ENCODE results near the gene ABCB7.
"Not testable (repeated sequence)": the region's sequence is repeated elsewhere in the genome, so short reads cannot be mapped to it uniquely, and the experiment has no call there.

Gene ABCB7

DNA sequence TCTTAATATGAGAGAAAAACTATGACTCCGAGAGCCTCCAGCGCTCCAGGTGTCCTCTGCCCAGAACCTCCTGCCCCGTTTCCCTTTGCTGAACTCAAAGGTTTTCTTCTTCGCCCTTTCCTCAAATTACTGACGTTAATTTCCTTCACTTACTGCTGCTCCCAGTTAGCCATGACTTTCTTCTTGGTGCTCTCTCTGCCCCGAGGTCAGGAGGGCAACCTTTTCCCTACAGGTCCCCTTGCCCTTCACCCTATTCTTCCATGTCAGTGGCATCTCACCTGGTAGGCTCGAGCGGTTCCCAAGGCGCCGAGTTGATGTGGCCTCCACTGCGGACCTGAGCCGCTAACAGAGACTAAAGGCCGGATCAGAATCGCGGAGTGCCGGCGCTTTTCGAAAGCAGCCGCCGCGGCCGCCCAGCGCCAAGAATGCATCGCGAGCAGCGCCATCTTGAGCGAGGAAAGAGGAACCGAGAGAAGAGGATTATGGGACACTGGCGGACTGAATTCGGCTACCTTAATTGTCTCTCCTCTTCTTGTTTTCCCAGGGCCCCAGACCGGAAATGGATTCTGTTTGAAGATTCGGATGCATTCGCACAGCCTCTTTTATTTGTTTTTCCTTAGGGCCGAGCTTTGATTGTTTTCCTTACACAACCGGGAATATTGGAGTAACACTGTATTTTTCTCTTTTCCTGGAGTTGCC is at the start of gene ABCB7:
TSS of gene ABCB7 (minus strand) at position 457 of the 699 bp plus-strand sequence. CDS start at position 446, 11 bp downstream.
- no peak for DNase-seq

- not testable (repeated sequence) for DNase-seq
Observed at GRCh38 chrX:75188415-75189206, 32.5 kb upstream of the ABCB7 start.

- DNase-seq: no peak
Observed at GRCh38 chrX:75181721-75182120, 25.6 kb upstream of the ABCB7 start.

DNA sequence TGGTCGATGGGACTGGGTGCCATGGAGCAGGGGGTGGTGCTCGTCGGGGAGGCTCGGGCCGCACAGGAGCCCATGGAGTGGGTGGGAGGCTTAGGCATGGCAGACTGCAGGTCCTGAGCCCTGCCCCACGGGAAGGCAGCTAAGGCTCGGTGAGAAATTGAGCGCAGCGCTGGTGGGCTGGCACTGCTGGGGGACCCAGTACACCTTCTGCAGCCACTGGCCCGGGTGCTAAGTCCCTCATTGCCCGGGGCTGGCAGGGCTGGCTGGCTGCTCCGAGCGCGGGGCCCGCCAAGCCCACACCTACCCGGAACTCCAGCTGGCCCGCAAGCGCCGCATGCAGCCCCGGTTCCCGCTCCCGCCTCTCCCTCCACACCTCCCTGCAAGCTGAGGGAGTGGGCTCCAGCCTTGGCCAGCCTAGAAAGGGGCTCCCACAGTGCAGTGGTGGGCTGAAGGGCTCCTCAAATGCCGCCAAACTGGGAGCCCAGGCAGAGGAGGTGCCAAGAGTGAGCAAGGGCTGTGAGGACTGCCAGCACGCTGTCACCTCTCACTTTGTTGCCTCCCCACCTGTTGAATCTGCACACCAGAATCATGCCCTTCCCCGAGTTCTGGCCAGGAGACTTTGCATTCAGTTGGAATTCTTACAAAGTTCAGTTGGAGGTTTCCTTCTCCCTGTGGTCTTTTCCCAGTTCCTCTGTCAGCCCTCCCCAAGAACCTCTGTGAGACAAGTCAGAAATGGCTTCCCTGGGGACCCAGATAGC is 23.6 kb upstream of the ABCB7 start:
- not testable (repeated sequence) for DNase-seq

- DNase-seq: not testable (repeated sequence)
Observed at GRCh38 chrX:75172257-75172890, 16.3 kb upstream of the ABCB7 start.

- DNase-seq: no peak
Observed at GRCh38 chrX:75158054-75158453, 2.0 kb upstream of the ABCB7 start.

- DNase-seq: no peak
Observed at GRCh38 chrX:75156531-75156945, 455 bp upstream of the ABCB7 start.

DNA sequence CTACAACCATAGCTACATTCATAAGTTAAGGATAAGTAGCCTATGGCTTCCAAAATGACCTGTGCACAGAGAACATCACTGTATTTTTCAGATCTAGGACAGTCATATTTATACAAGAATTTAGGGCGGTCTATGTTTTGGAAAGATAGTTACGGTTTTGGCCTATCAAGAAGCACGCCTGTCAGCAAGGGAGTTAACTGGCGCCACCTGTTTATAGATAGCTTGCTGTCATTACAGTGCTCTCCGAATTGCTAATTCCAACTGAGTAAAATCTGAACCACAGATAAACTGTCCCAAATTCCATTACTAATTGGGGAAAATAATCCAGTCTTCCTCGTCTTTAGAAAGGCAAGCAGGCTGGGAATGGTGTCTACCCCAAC is 646 bp downstream of the ABCB7 start:
- DNase-seq: no peak

DNA sequence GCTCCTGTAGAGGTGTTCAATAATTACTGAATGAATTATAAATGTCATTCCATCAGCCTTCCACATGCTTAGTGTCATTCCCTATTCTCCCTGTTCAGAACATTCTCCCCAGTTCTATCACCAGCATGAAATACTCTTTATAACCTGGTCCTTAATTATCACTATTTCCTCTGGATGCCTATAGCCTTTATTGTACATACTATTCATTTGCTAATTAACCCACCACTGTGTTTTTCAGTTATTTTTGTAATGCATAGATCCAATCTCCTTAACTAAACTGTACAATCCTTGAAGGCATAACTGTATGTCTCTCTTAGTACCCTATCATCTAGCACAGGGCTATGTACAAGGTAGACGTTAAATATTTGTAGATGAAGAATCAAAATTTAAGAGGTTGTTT is 1.2 kb downstream of the ABCB7 start:
- DNase-seq: no peak

GRCh38 chrX:75151827-75152592 is 4.1 kb downstream of the ABCB7 start:
- no peak for DNase-seq

- DNase-seq: no peak
Observed at GRCh38 chrX:75149654-75150053, 6.4 kb downstream of the ABCB7 start.

DNA sequence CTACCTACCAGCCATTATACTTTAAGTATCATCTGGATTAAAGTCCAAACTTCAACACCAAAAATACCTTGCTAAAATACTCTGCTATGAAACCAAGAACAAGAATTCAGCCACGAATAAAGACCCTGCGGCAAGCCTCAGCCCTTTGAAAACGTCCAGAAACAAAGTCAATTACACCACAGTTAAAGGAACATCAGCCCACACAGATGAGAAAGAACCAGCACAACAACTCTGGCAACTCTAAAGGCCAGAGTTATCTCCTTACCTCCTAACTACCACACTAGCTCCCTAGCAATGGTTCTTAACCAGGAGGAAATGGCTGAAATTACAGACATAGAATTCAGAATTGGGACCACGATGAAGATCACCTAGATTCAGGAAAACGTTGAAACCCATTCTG is 23.4 kb downstream of the ABCB7 start:
- DNase-seq: no peak

GRCh38 chrX:75131973-75132627 is 24.0 kb downstream of the ABCB7 start:
- DNase-seq: no peak

DNA sequence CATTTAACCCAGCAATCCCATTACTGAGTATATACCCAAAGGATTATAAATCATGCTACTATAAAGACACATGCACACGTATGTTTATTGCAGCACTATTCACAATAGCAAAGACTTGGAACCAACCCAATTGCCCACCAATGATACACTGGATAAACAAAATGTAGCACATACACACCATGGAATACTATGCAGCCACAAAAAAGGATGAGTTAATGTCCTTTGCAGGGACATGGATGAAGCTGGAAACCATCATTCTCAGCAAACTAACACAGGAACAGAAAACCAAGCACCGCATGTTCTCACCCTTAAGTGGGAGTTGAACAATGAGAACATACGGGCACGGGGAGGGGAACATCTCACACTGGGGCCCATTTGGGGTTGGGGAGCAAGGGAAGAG is 27.0 kb downstream of the ABCB7 start:
- DNase-seq: not testable (repeated sequence)

DNA sequence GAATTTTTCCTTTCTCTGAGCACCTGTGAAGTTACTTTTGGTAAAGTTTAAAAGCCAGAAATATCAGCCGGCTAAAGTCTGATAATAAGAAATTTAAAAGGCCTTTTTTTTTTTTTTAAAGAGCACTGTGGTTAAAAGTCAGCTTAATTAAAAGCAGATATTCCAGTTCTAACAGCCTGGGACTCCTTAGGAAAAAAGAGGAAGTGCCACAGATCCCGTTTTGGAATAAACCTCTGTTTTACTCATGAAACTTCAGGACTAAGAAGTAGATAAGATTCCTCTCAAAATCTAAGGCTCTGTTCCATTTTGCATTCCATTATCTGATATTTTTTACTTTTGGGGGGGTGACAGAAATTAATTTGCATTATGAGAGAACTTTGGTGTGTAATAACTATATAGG is 37.8 kb downstream of the ABCB7 start:
- no peak for DNase-seq

- no peak for DNase-seq
Observed at GRCh38 chrX:75115707-75116413, 40.2 kb downstream of the ABCB7 start.

DNA sequence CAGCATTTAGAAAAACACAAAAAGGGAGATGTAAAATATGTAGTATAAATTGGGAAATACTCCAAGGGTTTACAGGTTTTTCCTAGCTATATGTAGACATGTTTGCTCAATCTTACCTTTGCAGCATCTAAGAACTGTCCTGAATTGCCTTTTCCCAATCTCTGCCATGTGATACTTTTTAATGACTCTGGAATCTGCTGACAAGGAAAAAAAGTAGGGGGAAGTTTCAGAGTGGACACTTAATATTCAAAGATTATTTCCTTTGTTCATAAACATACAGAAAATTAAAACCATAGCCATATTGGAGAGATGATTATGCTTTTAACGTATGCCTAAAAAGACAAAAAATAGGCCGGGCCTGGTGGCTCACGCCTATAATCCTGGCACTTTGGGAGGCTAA is 41.4 kb downstream of the ABCB7 start:
- no peak for DNase-seq

- no peak for DNase-seq
Observed at GRCh38 chrX:75113664-75114063, 42.4 kb downstream of the ABCB7 start.

DNA sequence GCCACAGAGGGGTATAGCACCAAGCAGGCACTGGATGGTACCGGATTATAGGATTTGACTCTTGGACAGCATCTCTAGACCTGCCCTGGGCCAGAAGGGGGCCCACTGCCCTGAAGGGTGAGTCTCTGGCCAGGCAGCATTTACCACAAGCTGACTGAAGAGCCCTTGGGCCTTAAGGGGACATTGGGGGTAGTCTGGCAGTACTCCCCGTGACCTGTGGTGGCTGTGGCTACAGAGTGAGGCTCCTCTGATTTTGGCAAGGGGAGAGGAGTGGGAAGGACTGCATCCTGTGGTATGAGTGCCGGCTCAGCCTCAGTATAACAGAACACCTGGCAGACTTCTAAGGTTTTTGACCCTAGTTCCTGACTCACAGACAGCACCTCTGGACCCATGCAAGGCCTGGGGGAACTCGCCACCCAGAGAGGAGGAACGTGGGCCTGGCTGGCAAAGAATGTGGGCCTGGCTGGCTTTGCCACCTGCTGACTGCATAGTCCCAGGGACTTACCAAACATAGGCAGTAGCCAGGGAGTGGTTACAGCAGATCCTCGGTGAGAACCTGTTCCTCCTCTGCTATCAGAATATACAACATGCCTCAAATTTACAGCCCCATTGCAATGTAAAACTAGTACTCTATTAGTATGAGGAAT is 48.1 kb downstream of the ABCB7 start:
- DNase-seq: no peak

GRCh38 chrX:75106772-75107171 is 49.3 kb downstream of the ABCB7 start:
- no peak for DNase-seq

DNA sequence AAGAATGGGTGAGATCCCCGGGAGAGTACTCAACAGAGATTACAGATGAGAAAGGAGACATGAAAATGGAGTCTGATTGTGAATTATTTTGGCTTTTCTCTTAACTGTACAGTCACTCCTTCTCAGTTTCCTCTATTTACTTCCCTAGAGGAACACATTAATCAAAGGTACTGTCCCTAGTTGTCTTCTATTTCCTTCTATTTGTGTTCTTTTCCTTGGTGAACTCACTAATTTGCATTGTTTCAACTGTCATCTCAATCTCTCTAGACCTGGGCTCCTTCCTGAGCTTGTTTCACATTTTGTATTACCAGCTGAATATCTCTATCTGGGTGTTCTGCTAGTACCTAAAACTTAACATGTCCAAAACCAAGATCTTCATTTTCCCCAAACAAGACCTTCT is 59.8 kb downstream of the ABCB7 start:
- DNase-seq: no peak

All from cortex of kidney (tissue), 1 donor.